ENCODE results near the gene GALNT17.

The GALNT17 gene

DNA sequence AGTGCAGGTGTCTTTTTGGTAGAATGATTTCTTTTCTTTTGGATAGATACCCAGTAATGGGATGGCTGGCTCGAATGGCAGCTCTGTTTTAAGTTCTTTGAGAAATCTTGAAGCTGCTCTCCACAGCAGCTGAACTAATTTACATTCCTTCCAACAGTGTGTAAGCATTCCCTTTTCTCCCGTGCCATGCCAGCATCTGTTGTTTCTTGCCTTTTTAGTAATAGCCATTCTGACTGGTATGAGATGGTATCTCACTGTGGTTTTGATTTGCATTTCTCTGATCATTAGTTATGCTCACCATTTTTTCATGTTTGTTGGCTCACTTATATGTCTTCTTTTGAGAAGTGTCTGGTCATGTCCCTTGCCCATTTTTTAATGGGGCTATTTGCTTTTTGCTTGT is 486.3 kb downstream of the GALNT17 start:
- H3K27me3 ChIP-seq (replicated peaks; ENCODE audit: insufficient read depth, low read length), result no peaks in the 10 kb centered on the region
- H3K4me3 ChIP-seq (ENCODE audit: low read length), result no peak overlapping the region
- no peak overlapping the region for H3K27ac ChIP-seq (ENCODE audit: low read length)
- H3K4me2 ChIP-seq (ENCODE audit: low read depth, low read length), result no peak overlapping the region
- TF ChIP-seq EZH2 (optimal IDR thresholded peaks at IDR 0.05; ENCODE audit: low read depth, low read length), result no peak
- TF ChIP-seq, protein P1, sequence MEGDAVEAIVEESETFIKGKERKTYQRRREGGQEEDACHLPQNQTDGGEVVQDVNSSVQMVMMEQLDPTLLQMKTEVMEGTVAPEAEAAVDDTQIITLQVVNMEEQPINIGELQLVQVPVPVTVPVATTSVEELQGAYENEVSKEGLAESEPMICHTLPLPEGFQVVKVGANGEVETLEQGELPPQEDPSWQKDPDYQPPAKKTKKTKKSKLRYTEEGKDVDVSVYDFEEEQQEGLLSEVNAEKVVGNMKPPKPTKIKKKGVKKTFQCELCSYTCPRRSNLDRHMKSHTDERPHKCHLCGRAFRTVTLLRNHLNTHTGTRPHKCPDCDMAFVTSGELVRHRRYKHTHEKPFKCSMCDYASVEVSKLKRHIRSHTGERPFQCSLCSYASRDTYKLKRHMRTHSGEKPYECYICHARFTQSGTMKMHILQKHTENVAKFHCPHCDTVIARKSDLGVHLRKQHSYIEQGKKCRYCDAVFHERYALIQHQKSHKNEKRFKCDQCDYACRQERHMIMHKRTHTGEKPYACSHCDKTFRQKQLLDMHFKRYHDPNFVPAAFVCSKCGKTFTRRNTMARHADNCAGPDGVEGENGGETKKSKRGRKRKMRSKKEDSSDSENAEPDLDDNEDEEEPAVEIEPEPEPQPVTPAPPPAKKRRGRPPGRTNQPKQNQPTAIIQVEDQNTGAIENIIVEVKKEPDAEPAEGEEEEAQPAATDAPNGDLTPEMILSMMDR (IDR thresholded peaks at IDR 0.05; ENCODE audit: low read length), result no peak
- no peak for TF ChIP-seq EZH2phosphoT487 (IDR thresholded peaks at IDR 0.05; ENCODE audit: low read length)
- no peak for DNase-seq
- no peaks in the 10 kb centered on the region for H3F3A ChIP-seq (ENCODE audit: insufficient read depth, low read length)
- no peaks in the 10 kb centered on the region for H3K79me2 ChIP-seq (ENCODE audit: low read length)
- no peaks in the 10 kb centered on the region for H4K20me1 ChIP-seq (ENCODE audit: insufficient read depth, low read length)
- 0 out of 2 replicates have a peak, but pooled peaks cover 9% of the 10 kb centered on the region for H3K4me1 ChIP-seq (ENCODE audit: low read length)
- H2AFZ ChIP-seq (ENCODE audit: low read length), result no peak overlapping the region
- H3K36me3 ChIP-seq (replicated peaks; ENCODE audit: insufficient read depth, low read length), result no peaks in the 10 kb centered on the region
- no peaks in the 10 kb centered on the region for H3K9me2 ChIP-seq (replicated peaks; ENCODE audit: insufficient read depth, low read length)
- no peaks in the 10 kb centered on the region for H3K9me3 ChIP-seq (replicated peaks; ENCODE audit: insufficient read depth, low read length)
- no peak overlapping the region for H3K9ac ChIP-seq (ENCODE audit: low read length)

DNA sequence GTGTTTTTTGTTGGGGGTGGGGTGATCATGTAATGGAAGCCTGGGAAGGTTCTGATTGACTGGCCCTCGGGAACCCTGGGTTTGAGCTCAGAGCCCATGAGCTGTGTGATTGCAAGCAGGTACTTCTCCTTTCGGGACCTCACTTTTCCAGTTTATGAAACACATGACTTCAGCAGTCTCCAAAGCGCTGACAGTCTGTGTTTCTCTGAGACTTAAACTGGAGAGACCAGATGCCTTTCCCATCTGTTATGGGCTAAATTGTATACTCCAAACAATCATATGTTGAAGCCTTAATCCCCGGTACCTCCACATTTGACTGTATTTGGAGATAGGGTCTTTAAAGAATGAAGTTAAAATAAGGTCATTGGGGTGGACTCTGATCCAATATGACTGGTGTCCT is 493.6 kb downstream of the GALNT17 start:
- TF ChIP-seq EZH2phosphoT487 (IDR thresholded peaks at IDR 0.05; ENCODE audit: low read length) (no peak), EZH2 (optimal IDR thresholded peaks at IDR 0.05; ENCODE audit: low read depth, low read length) (no peak)
- TF ChIP-seq, protein P1 (IDR thresholded peaks at IDR 0.05; ENCODE audit: low read length), result no peak
- DNase-seq, result no peak
- Histone ChIP-seq H4K20me1 (ENCODE audit: insufficient read depth, low read length) (no peaks in the 10 kb centered on the region), H2AFZ (ENCODE audit: low read length) (no peak overlapping the region), H3K4me1 (ENCODE audit: low read length) (no peaks in the 10 kb centered on the region), H3K79me2 (ENCODE audit: low read length) (no peaks in the 10 kb centered on the region), H3K9me3 (replicated peaks; ENCODE audit: insufficient read depth, low read length) (no peaks in the 10 kb centered on the region), H3K4me3 (ENCODE audit: low read length) (no peak overlapping the region), H3K36me3 (replicated peaks; ENCODE audit: insufficient read depth, low read length) (no peaks in the 10 kb centered on the region), H3K9me2 (replicated peaks; ENCODE audit: insufficient read depth, low read length) (no peaks in the 10 kb centered on the region), H3F3A (ENCODE audit: insufficient read depth, low read length) (no peaks in the 10 kb centered on the region), H3K27me3 (replicated peaks; ENCODE audit: insufficient read depth, low read length) (no peaks in the 10 kb centered on the region), H3K9ac (ENCODE audit: low read length) (no peak overlapping the region), H3K27ac (ENCODE audit: low read length) (no peak overlapping the region), H3K4me2 (ENCODE audit: low read depth, low read length) (no peak overlapping the region)

DNA sequence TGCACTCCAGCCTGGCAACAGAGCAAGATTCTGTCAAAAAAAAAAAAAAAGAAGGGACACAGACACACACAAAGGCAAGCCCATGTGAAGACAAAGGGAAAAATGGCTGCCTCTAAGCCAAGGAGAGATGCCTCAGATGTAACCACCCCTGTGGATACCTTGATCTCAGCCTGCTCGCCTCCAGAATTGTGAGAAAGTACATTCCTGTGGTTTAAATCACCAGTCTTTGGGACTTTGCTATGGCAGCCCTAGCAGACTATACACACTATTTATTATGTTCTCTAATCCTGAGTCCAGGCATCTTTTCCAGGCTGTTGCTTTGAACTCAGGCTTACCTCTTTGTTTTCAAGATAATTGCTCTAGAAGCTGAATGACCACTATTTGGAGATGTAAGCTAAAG is 494.3 kb downstream of the GALNT17 start:
- Histone ChIP-seq H3F3A (ENCODE audit: insufficient read depth, low read length) (no peaks in the 10 kb centered on the region), H2AFZ (ENCODE audit: low read length) (no peak overlapping the region), H3K9me2 (replicated peaks; ENCODE audit: insufficient read depth, low read length) (no peaks in the 10 kb centered on the region), H3K9me3 (replicated peaks; ENCODE audit: insufficient read depth, low read length) (no peaks in the 10 kb centered on the region), H3K4me1 (ENCODE audit: low read length) (no peaks in the 10 kb centered on the region), H4K20me1 (ENCODE audit: insufficient read depth, low read length) (no peaks in the 10 kb centered on the region), H3K27ac (ENCODE audit: low read length) (no peak overlapping the region), H3K36me3 (replicated peaks; ENCODE audit: insufficient read depth, low read length) (no peaks in the 10 kb centered on the region), H3K4me2 (ENCODE audit: low read depth, low read length) (no peak overlapping the region), H3K27me3 (replicated peaks; ENCODE audit: insufficient read depth, low read length) (no peaks in the 10 kb centered on the region), H3K9ac (ENCODE audit: low read length) (no peak overlapping the region), H3K4me3 (ENCODE audit: low read length) (no peak overlapping the region), H3K79me2 (ENCODE audit: low read length) (no peaks in the 10 kb centered on the region)
- TF ChIP-seq EZH2 (optimal IDR thresholded peaks at IDR 0.05; ENCODE audit: low read depth, low read length), result no peak
- no peak for TF ChIP-seq EZH2phosphoT487 (IDR thresholded peaks at IDR 0.05; ENCODE audit: low read length)
- TF ChIP-seq, protein P1 (IDR thresholded peaks at IDR 0.05; ENCODE audit: low read length), result no peak
- no peak for DNase-seq
